PFSK-1 (cell line): ENCODE data around the gene TEX2.

ENCODE experiments used
- FOXP2 ChIP-seq: optimal IDR thresholded peaks from 2 replicates; pipeline ENCODE3; 2011; ENCODE audit warnings: borderline replicate concordance, control low read depth, inconsistent platforms; ENCODE audit not compliant: insufficient read depth; ENCODE audit errors: extremely low read length, extremely low read depth
- POLR2AphosphoS5 ChIP-seq: IDR thresholded peaks from 2 replicates; pipeline ENCODE4 v1.6.1; 2012; ENCODE audit warnings: low read depth, mild to moderate bottlenecking, control low read depth, low read length, moderate library complexity
- SIN3A ChIP-seq: IDR thresholded peaks from 2 replicates; pipeline ENCODE4 v1.6.1; 2012; ENCODE audit warnings: mild to moderate bottlenecking, low read length, moderate library complexity, borderline replicate concordance; ENCODE audit not compliant: insufficient read depth
- TAF1 ChIP-seq: IDR thresholded peaks from 2 replicates; pipeline ENCODE4 v1.6.1; 2012; ENCODE audit warnings: low read length, control low read depth, borderline replicate concordance; ENCODE audit not compliant: insufficient read depth
- TF ChIP-seq, protein P1 (sequence below), 2 experiments: IDR thresholded peaks; 2 replicates each; pipeline versions ENCODE4 v1.6.1 to v1.8.0; 2011 to 2012; ENCODE audit warnings: low read depth in 2 of 2, low read length in 2 of 2, control low read depth in 1 of 2, inconsistent platforms in 1 of 2, mild to moderate bottlenecking in 1 of 2, moderate library complexity in 1 of 2; ENCODE audit not compliant: insufficient read depth in 1 of 2

TEX2 gene

DNA sequence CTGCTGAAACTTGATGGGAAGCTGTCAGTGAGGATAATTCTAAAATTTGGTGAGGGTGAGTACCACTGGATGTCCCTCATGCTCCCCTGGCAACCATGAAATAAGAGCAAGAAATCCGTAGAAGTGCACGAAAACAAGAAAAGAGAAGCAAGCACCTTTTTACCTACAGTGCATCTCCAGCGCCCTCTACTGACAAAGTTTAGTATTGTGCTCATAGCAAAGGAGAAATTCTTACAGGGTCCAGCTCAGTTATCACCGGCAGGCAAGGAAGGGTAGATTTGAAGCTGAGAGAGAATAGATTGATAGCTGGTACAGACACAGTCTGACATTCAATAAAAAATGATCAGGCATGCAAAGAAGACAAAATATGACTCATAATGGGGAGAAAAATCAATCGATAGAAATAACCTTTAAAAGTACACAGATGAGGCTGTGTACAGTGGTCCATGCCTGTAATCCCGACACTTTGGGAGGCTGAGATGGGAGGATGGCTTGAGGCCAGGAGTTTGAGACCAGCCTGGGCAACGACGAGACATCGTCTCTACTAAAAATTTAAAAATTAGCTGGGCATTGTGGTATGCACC lies 28.3 kb upstream of the TEX2 start:
- TF ChIP-seq, protein P1, sequence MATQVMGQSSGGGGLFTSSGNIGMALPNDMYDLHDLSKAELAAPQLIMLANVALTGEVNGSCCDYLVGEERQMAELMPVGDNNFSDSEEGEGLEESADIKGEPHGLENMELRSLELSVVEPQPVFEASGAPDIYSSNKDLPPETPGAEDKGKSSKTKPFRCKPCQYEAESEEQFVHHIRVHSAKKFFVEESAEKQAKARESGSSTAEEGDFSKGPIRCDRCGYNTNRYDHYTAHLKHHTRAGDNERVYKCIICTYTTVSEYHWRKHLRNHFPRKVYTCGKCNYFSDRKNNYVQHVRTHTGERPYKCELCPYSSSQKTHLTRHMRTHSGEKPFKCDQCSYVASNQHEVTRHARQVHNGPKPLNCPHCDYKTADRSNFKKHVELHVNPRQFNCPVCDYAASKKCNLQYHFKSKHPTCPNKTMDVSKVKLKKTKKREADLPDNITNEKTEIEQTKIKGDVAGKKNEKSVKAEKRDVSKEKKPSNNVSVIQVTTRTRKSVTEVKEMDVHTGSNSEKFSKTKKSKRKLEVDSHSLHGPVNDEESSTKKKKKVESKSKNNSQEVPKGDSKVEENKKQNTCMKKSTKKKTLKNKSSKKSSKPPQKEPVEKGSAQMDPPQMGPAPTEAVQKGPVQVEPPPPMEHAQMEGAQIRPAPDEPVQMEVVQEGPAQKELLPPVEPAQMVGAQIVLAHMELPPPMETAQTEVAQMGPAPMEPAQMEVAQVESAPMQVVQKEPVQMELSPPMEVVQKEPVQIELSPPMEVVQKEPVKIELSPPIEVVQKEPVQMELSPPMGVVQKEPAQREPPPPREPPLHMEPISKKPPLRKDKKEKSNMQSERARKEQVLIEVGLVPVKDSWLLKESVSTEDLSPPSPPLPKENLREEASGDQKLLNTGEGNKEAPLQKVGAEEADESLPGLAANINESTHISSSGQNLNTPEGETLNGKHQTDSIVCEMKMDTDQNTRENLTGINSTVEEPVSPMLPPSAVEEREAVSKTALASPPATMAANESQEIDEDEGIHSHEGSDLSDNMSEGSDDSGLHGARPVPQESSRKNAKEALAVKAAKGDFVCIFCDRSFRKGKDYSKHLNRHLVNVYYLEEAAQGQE (IDR thresholded peaks at IDR 0.05; ENCODE audit: insufficient read depth in 1 of 2, low read depth in 2 of 2, low read length in 2 of 2) = no peak
- no peak for TF ChIP-seq TAF1
- TF ChIP-seq FOXP2 = no peak
- TF ChIP-seq POLR2AphosphoS5 = no peak

DNA sequence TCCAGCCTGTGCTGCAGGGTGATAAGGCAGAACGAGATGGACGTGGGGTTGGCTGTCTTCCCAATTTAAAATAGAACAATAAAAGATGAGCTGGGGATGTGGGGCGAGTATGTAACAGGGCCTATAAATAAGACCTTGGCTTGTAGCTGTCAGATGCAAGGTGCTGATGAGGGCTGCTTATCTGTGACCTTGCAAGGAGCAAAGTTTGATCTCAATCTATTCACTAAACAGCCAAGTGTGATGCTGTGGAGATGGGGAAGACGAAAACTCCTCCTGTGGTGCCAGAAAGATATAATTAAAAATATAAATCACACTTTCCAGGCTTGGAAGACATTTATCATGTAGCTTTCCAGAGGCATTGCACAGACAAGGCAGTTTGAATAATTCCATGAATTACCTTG lies 26.7 kb upstream of the TEX2 start:
- TF ChIP-seq FOXP2 (no peak), SIN3A (no peak), POLR2AphosphoS5 (no peak), TAF1 (no peak)
- TF ChIP-seq, protein P1 (IDR thresholded peaks at IDR 0.05; ENCODE audit: insufficient read depth in 1 of 2, low read depth in 2 of 2, low read length in 2 of 2) = no peak

DNA sequence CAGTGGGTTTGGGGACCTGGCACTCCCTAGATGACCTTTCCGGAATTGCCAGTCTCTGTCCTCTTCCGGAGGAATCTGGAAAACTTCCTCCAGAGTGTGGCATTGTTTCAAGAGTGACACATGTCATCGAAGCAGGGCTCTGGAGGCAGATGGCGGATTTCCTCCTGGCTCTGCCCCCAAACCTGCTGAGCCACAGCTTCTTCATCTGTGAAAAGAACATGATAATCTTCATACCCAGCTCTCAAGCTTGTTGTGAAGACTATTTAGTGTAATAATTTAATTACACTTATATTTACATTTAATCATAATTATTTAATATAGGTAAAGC lies 19.7 kb upstream of the TEX2 start:
- TF ChIP-seq, protein P1 (IDR thresholded peaks at IDR 0.05; ENCODE audit: insufficient read depth in 1 of 2, low read depth in 2 of 2, low read length in 2 of 2) = no peak
- TF ChIP-seq FOXP2 (no peak), SIN3A (no peak), POLR2AphosphoS5 (no peak), TAF1 (no peak)

DNA sequence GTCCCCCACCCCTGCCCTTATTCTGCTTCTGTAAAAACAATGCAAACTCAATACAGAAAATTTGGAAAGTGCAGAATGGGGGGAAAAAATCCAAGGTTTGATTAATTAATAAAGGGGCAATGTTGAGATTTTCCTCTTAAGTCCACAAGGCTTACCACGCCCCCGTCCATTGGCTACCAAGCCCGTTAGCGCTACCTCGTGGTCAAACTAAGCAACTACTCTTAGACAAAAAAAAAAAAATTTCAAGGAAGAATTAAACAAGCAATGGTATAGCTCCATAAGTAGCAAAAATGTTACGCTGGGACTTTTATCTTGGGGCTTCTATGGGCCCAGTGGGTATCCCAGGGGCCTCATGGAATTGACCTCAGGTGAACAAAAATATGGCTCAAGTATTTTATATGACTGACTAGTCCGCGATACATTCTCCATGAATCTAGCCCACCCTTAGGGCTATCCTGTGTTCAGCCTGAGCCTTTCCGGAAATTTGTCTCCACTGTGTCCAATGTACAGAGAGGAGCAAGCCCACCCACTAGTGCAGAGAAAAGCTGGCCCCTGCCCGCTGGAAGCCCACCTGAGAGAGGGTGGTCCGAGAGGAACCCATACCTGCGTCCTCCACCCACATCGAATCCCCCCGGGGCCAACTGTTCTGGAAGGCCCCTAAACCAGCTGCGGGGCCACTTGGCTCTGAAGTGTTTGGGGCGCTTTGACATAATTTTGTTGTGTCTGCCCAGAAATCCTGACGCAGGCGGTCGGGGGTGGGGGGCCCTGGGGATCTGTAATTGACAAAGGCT lies 19.1 kb upstream of the TEX2 start:
- TF ChIP-seq, protein P1 (IDR thresholded peaks at IDR 0.05; ENCODE audit: insufficient read depth in 1 of 2, low read depth in 2 of 2, low read length in 2 of 2) = no peak
- TF ChIP-seq FOXP2 = no peak
- peak; percentile 57; the same call in 1 of the 2 replicates for TF ChIP-seq SIN3A
- TF ChIP-seq POLR2AphosphoS5 = no peak

DNA sequence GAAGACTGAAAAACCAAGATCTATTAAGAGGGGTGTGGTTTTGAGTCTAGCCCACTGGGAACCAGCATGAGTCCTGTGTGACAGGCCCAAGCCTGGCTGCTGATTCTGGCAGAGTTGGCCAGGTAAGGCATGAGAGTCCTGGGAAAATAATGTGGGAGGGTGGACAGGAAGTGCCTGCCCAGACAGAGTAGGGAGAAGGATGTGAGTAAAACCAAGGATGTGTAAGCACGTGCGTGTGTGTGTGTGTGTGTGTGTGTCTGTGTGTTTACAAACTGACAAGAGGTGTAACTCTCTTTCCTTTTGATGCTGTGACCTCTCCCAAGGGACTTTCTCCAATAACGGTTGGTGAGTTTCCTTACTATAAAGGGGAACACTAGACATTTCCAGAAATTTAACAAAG lies 15.6 kb upstream of the TEX2 start:
- TF ChIP-seq SIN3A = peak; percentile 92; the same call in 1 of the 2 replicates
- peak; percentile 95 for TF ChIP-seq FOXP2
- TF ChIP-seq TAF1 = no peak
